Mucosa of stomach (tissue), 1 donor: ENCODE measurements around the gene RBPJL.
A peak's percentile ranks its signal among the peaks of the same experiment; 100 is the strongest.

Experiments
- H3K27me3 ChIP-seq: one replicate; pipeline ENCODE4 v1.7.0; 2013; ENCODE audit warnings: mild to moderate bottlenecking, low read length; ENCODE audit not compliant: control insufficient read depth, insufficient read depth
- H3K36me3 ChIP-seq: one replicate; pipeline ENCODE4 v1.7.0; 2013; ENCODE audit warnings: low read length; ENCODE audit not compliant: control insufficient read depth, insufficient read depth
- H3K4me1 ChIP-seq: one replicate; pipeline ENCODE4 v1.7.0; 2013; ENCODE audit warnings: mild to moderate bottlenecking, low read length; ENCODE audit not compliant: control insufficient read depth, insufficient read depth
- H3K4me3 ChIP-seq: one replicate; pipeline ENCODE4 v1.7.0; 2013; ENCODE audit warnings: low read length
- H3K9ac ChIP-seq: one replicate; pipeline ENCODE4 v1.7.0; 2013; ENCODE audit warnings: mild to moderate bottlenecking, low read length, moderate library complexity
- H3K9me3 ChIP-seq: one replicate; pipeline ENCODE4 v1.7.0; 2013; ENCODE audit warnings: mild to moderate bottlenecking, low read length, moderate library complexity; ENCODE audit not compliant: control insufficient read depth
- donor health status: Pancreatic carcinoma.

RBPJL gene

GRCh38 chr20:45328451-45328850, 21.8 kb downstream of the RBPJL start:
- H3K27me3 ChIP-seq: no peaks in the 10 kb centered on the region
- peaks cover 20% of the 10 kb centered on the region for H3K4me1 ChIP-seq
- no peak overlapping the region for H3K4me3 ChIP-seq
- no peaks in the 10 kb centered on the region for H3K9me3 ChIP-seq
- H3K36me3 ChIP-seq: peaks cover 37% of the 10 kb centered on the region
- no peak overlapping the region for H3K9ac ChIP-seq

- H3K9ac ChIP-seq: no peak overlapping the region
- no peaks in the 10 kb centered on the region for H3K27me3 ChIP-seq
- no peak overlapping the region for H3K4me3 ChIP-seq
- H3K36me3 ChIP-seq: peaks cover 37% of the 10 kb centered on the region
- no peaks in the 10 kb centered on the region for H3K9me3 ChIP-seq
- peaks cover 20% of the 10 kb centered on the region for H3K4me1 ChIP-seq
Measured at GRCh38 chr20:45329497-45330319, 23.1 kb downstream of the RBPJL start.

- Histone ChIP-seq H3K36me3 (peaks cover 41% of the 10 kb centered on the region), H3K4me1 (peaks cover 23% of the 10 kb centered on the region), H3K4me3 (no peak overlapping the region), H3K27me3 (no peaks in the 10 kb centered on the region), H3K9me3 (no peaks in the 10 kb centered on the region), H3K9ac (no peak overlapping the region)
Measured at GRCh38 chr20:45330476-45330875, 23.8 kb downstream of the RBPJL start.

- peak overlapping the region; percentile 68 for H3K9ac ChIP-seq
- peaks cover 15% of the 10 kb centered on the region for H3K36me3 ChIP-seq
- H3K4me3 ChIP-seq: no peak overlapping the region
Measured at GRCh38 chr20:45336530-45337366, 30.1 kb downstream of the RBPJL start.

GRCh38 chr20:45337367-45338120, 30.9 kb downstream of the RBPJL start:
- H3K9me3 ChIP-seq: no peaks in the 10 kb centered on the region
- H3K4me3 ChIP-seq: peak overlapping the region; percentile 28
- peaks cover 14% of the 10 kb centered on the region for H3K36me3 ChIP-seq
- H3K27me3 ChIP-seq: no peaks in the 10 kb centered on the region
- peaks cover 71% of the 10 kb centered on the region for H3K4me1 ChIP-seq
- peak overlapping the region; percentile 68 for H3K9ac ChIP-seq

More at GRCh38 chr20:45336530-45337366, 30.1 kb downstream of the RBPJL start:
- H3K4me1 ChIP-seq: peaks cover 63% of the 10 kb centered on the region
- no peaks in the 10 kb centered on the region for H3K27me3 ChIP-seq
- H3K9me3 ChIP-seq: no peaks in the 10 kb centered on the region

GRCh38 chr20:45338121-45339030, 31.7 kb downstream of the RBPJL start:
- H3K36me3 ChIP-seq: peaks cover 6% of the 10 kb centered on the region
- peaks cover 79% of the 10 kb centered on the region for H3K4me1 ChIP-seq
- H3K27me3 ChIP-seq: no peaks in the 10 kb centered on the region
- peak overlapping the region; percentile 28 for H3K4me3 ChIP-seq
- H3K9me3 ChIP-seq: no peaks in the 10 kb centered on the region
- peak overlapping the region; percentile 68 for H3K9ac ChIP-seq

GRCh38 chr20:45339084-45339483, 32.4 kb downstream of the RBPJL start:
- Histone ChIP-seq H3K9ac (peak overlapping the region; percentile 4), H3K27me3 (no peaks in the 10 kb centered on the region), H3K9me3 (no peaks in the 10 kb centered on the region), H3K36me3 (peaks cover 6% of the 10 kb centered on the region), H3K4me1 (peaks cover 86% of the 10 kb centered on the region), H3K4me3 (no peak overlapping the region)

- no peaks in the 10 kb centered on the region for H3K27me3 ChIP-seq
- no peaks in the 10 kb centered on the region for H3K9me3 ChIP-seq
Measured at GRCh38 chr20:45339799-45340198, 33.2 kb downstream of the RBPJL start.

GRCh38 chr20:45340236-45340847, 33.7 kb downstream of the RBPJL start:
- no peaks in the 10 kb centered on the region for H3K27me3 ChIP-seq
- H3K9ac ChIP-seq: peak overlapping the region; percentile 33
- peaks cover 96% of the 10 kb centered on the region for H3K4me1 ChIP-seq

More at GRCh38 chr20:45339799-45340198, 33.2 kb downstream of the RBPJL start:
- peaks cover 6% of the 10 kb centered on the region for H3K36me3 ChIP-seq
- H3K4me3 ChIP-seq: no peak overlapping the region
- peak overlapping the region; percentile 6 for H3K9ac ChIP-seq
- peaks cover 93% of the 10 kb centered on the region for H3K4me1 ChIP-seq

GRCh38 chr20:45340951-45341350, 34.3 kb downstream of the RBPJL start:
- Histone ChIP-seq H3K9ac (peak overlapping the region; percentile 97), H3K4me3 (no peak overlapping the region)

More at GRCh38 chr20:45340236-45340847, 33.7 kb downstream of the RBPJL start:
- peaks cover 4% of the 10 kb centered on the region for H3K36me3 ChIP-seq
- no peak overlapping the region for H3K4me3 ChIP-seq
- H3K9me3 ChIP-seq: no peaks in the 10 kb centered on the region

More at GRCh38 chr20:45340951-45341350, 34.3 kb downstream of the RBPJL start:
- no peaks in the 10 kb centered on the region for H3K27me3 ChIP-seq
- no peaks in the 10 kb centered on the region for H3K9me3 ChIP-seq
- H3K4me1 ChIP-seq: peaks cover 97% of the 10 kb centered on the region
- no peaks in the 10 kb centered on the region for H3K36me3 ChIP-seq
